ENCODE measurements around the gene ORMDL2.

GRCh38 chr12:55850893-55851292, 33.1 kb downstream of the ORMDL2 start:
- TF ChIP-seq CTCF (IDR thresholded peaks at IDR 0.05) (no peak), POLR2A (IDR thresholded peaks at IDR 0.05) (no peak)
